H1 (cell line): ENCODE data around the gene C5orf22. TPM values are rescaled to one million over a fixed set of nuclear protein-coding genes. Genes with fewer than 3 reads are reported as not detected.

Source experiments
- polyA plus RNA-seq, 7 experiments: library from polyadenylated mRNA; depleted of rRNA in 3 of 7; stranded (reverse) in 5 of 7; unstranded in 2 of 7; fragments of >200 nt in 5 of 7; fragments of 200-250 nt in 2 of 7; gene quantifications; 1 replicate in 5 of 7; 2 replicates in 1 of 7; 4 replicates in 1 of 7; pipeline versions ENCODE4 v1.2.1 to v1.2.3, GENCODE V29; 2011 to 2013; ENCODE audit warnings: missing spikeins in 2 of 7, mixed read lengths in 2 of 7
- total RNA-seq: library from RNA; stranded (reverse); fragmentation: NEBNext Ultra II Directional; extraction: Animal tissue kit (Norgen Biotek cat#: 25700); gene quantifications from 2 replicates; pipeline ENCODE4 v1.2.1, GENCODE V29; 2021
- TF ChIP-seq, protein P1 (sequence below): fragments of 300-600 bp; sonication (generic); IDR thresholded peaks from 2 replicates; pipeline ENCODE4 v1.7.1; 2012; ENCODE audit warnings: low read length, moderate library complexity, mild to moderate bottlenecking, inconsistent platforms; ENCODE audit not compliant: insufficient replicate concordance

Gene C5orf22
- total and polyA plus RNA-seq, 2 of the 8 experiments (the other 6 are each of a cell fraction or from before 2014, with no cell fraction given), result 19.6 to 36.2 TPM

DNA sequence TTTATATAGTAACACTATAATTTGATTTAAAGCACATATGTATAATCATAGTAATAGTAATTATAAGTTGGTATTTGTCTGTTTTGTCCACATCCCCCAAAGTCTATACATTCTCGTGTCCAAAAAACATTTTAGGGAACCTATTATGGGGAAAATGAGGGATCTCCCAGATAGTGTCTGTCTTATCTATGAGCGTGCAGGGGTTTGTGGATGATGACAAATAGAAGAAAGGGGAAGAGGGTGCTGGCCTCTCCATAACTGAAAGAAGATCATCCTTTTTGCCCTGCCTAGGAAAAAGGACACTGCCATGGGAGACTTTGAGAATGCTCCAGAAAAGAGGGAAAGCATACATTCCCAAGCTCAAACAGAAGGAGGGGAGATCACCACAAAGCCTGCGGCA is 45.3 kb downstream of the C5orf22 start (continued):
- TF ChIP-seq, protein P1, sequence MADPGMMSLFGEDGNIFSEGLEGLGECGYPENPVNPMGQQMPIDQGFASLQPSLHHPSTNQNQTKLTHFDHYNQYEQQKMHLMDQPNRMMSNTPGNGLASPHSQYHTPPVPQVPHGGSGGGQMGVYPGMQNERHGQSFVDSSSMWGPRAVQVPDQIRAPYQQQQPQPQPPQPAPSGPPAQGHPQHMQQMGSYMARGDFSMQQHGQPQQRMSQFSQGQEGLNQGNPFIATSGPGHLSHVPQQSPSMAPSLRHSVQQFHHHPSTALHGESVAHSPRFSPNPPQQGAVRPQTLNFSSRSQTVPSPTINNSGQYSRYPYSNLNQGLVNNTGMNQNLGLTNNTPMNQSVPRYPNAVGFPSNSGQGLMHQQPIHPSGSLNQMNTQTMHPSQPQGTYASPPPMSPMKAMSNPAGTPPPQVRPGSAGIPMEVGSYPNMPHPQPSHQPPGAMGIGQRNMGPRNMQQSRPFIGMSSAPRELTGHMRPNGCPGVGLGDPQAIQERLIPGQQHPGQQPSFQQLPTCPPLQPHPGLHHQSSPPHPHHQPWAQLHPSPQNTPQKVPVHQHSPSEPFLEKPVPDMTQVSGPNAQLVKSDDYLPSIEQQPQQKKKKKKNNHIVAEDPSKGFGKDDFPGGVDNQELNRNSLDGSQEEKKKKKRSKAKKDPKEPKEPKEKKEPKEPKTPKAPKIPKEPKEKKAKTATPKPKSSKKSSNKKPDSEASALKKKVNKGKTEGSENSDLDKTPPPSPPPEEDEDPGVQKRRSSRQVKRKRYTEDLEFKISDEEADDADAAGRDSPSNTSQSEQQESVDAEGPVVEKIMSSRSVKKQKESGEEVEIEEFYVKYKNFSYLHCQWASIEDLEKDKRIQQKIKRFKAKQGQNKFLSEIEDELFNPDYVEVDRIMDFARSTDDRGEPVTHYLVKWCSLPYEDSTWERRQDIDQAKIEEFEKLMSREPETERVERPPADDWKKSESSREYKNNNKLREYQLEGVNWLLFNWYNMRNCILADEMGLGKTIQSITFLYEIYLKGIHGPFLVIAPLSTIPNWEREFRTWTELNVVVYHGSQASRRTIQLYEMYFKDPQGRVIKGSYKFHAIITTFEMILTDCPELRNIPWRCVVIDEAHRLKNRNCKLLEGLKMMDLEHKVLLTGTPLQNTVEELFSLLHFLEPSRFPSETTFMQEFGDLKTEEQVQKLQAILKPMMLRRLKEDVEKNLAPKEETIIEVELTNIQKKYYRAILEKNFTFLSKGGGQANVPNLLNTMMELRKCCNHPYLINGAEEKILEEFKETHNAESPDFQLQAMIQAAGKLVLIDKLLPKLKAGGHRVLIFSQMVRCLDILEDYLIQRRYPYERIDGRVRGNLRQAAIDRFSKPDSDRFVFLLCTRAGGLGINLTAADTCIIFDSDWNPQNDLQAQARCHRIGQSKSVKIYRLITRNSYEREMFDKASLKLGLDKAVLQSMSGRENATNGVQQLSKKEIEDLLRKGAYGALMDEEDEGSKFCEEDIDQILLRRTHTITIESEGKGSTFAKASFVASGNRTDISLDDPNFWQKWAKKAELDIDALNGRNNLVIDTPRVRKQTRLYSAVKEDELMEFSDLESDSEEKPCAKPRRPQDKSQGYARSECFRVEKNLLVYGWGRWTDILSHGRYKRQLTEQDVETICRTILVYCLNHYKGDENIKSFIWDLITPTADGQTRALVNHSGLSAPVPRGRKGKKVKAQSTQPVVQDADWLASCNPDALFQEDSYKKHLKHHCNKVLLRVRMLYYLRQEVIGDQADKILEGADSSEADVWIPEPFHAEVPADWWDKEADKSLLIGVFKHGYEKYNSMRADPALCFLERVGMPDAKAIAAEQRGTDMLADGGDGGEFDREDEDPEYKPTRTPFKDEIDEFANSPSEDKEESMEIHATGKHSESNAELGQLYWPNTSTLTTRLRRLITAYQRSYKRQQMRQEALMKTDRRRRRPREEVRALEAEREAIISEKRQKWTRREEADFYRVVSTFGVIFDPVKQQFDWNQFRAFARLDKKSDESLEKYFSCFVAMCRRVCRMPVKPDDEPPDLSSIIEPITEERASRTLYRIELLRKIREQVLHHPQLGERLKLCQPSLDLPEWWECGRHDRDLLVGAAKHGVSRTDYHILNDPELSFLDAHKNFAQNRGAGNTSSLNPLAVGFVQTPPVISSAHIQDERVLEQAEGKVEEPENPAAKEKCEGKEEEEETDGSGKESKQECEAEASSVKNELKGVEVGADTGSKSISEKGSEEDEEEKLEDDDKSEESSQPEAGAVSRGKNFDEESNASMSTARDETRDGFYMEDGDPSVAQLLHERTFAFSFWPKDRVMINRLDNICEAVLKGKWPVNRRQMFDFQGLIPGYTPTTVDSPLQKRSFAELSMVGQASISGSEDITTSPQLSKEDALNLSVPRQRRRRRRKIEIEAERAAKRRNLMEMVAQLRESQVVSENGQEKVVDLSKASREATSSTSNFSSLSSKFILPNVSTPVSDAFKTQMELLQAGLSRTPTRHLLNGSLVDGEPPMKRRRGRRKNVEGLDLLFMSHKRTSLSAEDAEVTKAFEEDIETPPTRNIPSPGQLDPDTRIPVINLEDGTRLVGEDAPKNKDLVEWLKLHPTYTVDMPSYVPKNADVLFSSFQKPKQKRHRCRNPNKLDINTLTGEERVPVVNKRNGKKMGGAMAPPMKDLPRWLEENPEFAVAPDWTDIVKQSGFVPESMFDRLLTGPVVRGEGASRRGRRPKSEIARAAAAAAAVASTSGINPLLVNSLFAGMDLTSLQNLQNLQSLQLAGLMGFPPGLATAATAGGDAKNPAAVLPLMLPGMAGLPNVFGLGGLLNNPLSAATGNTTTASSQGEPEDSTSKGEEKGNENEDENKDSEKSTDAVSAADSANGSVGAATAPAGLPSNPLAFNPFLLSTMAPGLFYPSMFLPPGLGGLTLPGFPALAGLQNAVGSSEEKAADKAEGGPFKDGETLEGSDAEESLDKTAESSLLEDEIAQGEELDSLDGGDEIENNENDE, result no peak
